ENCODE data around the gene LRP1-AS. TPM values are rescaled to one million over a fixed set of nuclear protein-coding genes. Genes with fewer than 3 reads are reported as not detected.

The LRP1-AS gene
- total RNA-seq, 1 experiment from 2014 or later = not detected

DNA sequence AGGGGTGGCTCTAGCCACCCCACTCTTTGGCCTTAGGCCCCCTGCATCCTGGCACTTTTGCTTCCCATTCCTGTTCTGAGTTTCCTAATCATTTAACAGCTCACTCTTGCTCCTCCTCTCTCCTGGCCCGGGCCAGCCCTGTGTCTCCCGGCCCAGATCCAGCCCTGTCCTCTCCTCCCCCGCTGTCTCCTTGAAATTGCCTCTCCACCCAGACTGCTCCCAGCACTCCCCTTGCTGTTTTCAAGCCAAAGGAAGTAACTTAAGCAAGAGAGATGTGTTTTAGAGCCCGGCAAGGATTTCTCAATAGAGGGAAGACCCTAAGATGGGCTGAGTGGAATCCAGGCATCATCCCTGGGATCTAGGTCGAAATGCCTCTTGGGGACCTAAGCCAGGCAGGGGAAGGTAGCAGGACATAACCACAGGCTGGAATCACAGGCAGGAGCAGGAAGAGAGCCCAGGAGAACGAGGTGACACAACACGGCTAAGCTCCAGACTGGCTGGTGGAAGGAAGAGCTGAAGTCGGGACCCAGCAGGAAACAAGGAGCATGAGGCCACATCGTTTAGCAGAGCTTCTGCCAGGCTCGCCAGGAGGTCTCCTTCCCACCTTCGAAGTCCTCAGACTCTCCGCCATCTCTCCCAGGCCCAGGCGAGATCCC lies 2.0 kb upstream of the LRP1-AS start:
- no peaks in the 10 kb centered on the region for H3K36me3 ChIP-seq (ENCODE audit: control insufficient read depth, insufficient read depth, low read length)
- in situ Hi-C loops (cut with HindIII; ENCODE audit: low pct_unique_long_range_greater_than_20kb, low sequenced_read_pairs) = no loop called here
- no peak for TF ChIP-seq SIN3A (IDR thresholded peaks at IDR 0.05; ENCODE audit: borderline replicate concordance, insufficient read depth, low read depth, low read length)
- no peak for TF ChIP-seq POLR2AphosphoS5 (IDR thresholded peaks at IDR 0.05; ENCODE audit: low read depth, low read length)
- TF ChIP-seq TCF7L2 (IDR thresholded peaks at IDR 0.05; ENCODE audit: low read depth, low read length) = no peak
- TF ChIP-seq, protein P1, sequence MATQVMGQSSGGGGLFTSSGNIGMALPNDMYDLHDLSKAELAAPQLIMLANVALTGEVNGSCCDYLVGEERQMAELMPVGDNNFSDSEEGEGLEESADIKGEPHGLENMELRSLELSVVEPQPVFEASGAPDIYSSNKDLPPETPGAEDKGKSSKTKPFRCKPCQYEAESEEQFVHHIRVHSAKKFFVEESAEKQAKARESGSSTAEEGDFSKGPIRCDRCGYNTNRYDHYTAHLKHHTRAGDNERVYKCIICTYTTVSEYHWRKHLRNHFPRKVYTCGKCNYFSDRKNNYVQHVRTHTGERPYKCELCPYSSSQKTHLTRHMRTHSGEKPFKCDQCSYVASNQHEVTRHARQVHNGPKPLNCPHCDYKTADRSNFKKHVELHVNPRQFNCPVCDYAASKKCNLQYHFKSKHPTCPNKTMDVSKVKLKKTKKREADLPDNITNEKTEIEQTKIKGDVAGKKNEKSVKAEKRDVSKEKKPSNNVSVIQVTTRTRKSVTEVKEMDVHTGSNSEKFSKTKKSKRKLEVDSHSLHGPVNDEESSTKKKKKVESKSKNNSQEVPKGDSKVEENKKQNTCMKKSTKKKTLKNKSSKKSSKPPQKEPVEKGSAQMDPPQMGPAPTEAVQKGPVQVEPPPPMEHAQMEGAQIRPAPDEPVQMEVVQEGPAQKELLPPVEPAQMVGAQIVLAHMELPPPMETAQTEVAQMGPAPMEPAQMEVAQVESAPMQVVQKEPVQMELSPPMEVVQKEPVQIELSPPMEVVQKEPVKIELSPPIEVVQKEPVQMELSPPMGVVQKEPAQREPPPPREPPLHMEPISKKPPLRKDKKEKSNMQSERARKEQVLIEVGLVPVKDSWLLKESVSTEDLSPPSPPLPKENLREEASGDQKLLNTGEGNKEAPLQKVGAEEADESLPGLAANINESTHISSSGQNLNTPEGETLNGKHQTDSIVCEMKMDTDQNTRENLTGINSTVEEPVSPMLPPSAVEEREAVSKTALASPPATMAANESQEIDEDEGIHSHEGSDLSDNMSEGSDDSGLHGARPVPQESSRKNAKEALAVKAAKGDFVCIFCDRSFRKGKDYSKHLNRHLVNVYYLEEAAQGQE (IDR thresholded peaks at IDR 0.05; ENCODE audit: insufficient read depth in 1 of 2, low read depth in 2 of 2, low read length in 1 of 2) = no peak
- TF ChIP-seq, protein P2, sequence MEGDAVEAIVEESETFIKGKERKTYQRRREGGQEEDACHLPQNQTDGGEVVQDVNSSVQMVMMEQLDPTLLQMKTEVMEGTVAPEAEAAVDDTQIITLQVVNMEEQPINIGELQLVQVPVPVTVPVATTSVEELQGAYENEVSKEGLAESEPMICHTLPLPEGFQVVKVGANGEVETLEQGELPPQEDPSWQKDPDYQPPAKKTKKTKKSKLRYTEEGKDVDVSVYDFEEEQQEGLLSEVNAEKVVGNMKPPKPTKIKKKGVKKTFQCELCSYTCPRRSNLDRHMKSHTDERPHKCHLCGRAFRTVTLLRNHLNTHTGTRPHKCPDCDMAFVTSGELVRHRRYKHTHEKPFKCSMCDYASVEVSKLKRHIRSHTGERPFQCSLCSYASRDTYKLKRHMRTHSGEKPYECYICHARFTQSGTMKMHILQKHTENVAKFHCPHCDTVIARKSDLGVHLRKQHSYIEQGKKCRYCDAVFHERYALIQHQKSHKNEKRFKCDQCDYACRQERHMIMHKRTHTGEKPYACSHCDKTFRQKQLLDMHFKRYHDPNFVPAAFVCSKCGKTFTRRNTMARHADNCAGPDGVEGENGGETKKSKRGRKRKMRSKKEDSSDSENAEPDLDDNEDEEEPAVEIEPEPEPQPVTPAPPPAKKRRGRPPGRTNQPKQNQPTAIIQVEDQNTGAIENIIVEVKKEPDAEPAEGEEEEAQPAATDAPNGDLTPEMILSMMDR (IDR thresholded peaks at IDR 0.05) = no peak
- intact Hi-C loops (cut with micrococcal nuclease; ENCODE audit: unreplicated experiment) = no loop called here
- H3K27ac ChIP-seq (ENCODE audit: low read length) = no peak overlapping the region
- no peak for DNase-seq (ENCODE audit: low read depth, low spot score)
- no peak for ATAC-seq
- ChIA-PET POLR2A (no interaction called here), CTCF (no interaction called here)
- no peaks in the 10 kb centered on the region for H3K4me1 ChIP-seq (ENCODE audit: control insufficient read depth, insufficient read depth, low read length)
- H3K9me3 ChIP-seq (ENCODE audit: control insufficient read depth, insufficient read depth, low read depth, low read length) = no peaks in the 10 kb centered on the region
- BruUV-seq (replicated peaks) = no TSS peak
- H3K4me3 ChIP-seq (ENCODE audit: low read depth in 2 of 2, low read length in 2 of 2) = no peak overlapping the region
- H3K27me3 ChIP-seq (ENCODE audit: control insufficient read depth, insufficient read depth, low read length) = no peaks in the 10 kb centered on the region

DNA sequence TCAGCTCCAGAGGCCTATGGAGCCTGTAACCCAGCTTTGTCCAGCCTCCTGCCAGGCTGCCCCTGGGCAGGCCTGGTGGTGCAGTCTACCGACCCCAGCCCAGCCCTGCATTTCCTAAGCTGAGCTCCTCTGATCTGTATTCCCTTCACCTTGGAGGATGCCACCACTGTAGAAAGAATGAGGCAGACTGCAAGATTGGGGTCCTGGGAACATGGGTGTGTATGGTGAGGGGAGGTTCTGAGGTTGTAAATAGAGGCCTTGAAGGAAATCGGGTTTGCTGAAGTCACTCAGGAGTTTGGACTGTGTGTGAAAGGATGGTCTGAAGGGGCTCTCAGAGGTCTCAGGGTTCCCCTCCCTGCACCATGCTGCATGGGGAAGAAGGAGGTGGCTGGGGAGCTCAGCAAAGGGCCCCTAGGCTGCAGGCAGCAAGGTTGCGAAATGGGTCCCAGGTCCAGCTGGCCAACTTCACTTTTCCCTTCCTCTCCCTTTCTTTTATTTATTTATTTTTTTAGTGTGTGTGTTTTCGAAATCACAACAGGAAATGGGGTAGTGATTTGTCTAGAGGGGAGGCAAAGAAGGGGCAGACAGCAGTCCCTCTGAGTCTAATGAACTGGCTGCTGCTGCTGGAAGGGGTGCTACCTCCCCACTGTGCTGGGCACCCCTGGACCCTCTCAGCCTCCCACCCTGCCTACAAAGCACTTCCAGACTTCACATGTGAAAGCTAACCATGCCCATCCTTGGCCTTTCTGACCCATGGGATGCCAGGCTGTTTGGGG lies 1.2 kb upstream of the LRP1-AS start:
- intact Hi-C loops (cut with micrococcal nuclease; ENCODE audit: unreplicated experiment) = no loop called here
- TF ChIP-seq POLR2AphosphoS5 (IDR thresholded peaks at IDR 0.05; ENCODE audit: low read depth, low read length) (no peak), TCF7L2 (IDR thresholded peaks at IDR 0.05; ENCODE audit: low read depth, low read length) (no peak), SIN3A (IDR thresholded peaks at IDR 0.05; ENCODE audit: borderline replicate concordance, insufficient read depth, low read depth, low read length) (no peak)
- TF ChIP-seq, protein P1 (IDR thresholded peaks at IDR 0.05; ENCODE audit: insufficient read depth in 1 of 2, low read depth in 2 of 2, low read length in 1 of 2) = no peak
- TF ChIP-seq, protein P2 (IDR thresholded peaks at IDR 0.05) = no peak
- ChIA-PET POLR2A (no interaction called here), CTCF (no interaction called here)
- no peak for DNase-seq (ENCODE audit: low read depth, low spot score)
- no peaks in the 10 kb centered on the region for H3K27me3 ChIP-seq (ENCODE audit: control insufficient read depth, insufficient read depth, low read length)
- no peak for ATAC-seq
- in situ Hi-C loops (cut with HindIII; ENCODE audit: low pct_unique_long_range_greater_than_20kb, low sequenced_read_pairs) = no loop called here
- no peak overlapping the region for H3K27ac ChIP-seq (ENCODE audit: low read length)
- no peaks in the 10 kb centered on the region for H3K9me3 ChIP-seq (ENCODE audit: control insufficient read depth, insufficient read depth, low read depth, low read length)
- no peaks in the 10 kb centered on the region for H3K36me3 ChIP-seq (ENCODE audit: control insufficient read depth, insufficient read depth, low read length)
- H3K4me3 ChIP-seq (ENCODE audit: low read depth in 2 of 2, low read length in 2 of 2) = no peak overlapping the region
- no peaks in the 10 kb centered on the region for H3K4me1 ChIP-seq (ENCODE audit: control insufficient read depth, insufficient read depth, low read length)
- BruUV-seq (replicated peaks) = no TSS peak
